HepG2 (cell line): Measurements from ENCODE around the gene C2orf81. TPM values are rescaled to one million over a fixed set of nuclear protein-coding genes. Genes with fewer than 3 reads are reported as not detected.
A peak's percentile ranks its signal among the peaks of the same experiment; 100 is the strongest.

Experiments used
- ARHGAP35 ChIP-seq: sonication (generic); formaldehyde crosslinking; IDR thresholded peaks from 2 replicates; pipeline ENCODE4 v1.9.0; 2022; ENCODE audit warnings: mild to moderate bottlenecking, inconsistent platforms, moderate library complexity, missing genetic modification reagents, borderline replicate concordance
- CENPT ChIP-seq: sonication (generic); formaldehyde crosslinking; IDR thresholded peaks from 2 replicates; pipeline ENCODE4 v1.8.0; 2022; ENCODE audit warnings: low read depth, mild to moderate bottlenecking, moderate library complexity, missing genetic modification reagents
- DNMT1 ChIP-seq: sonication (generic); formaldehyde crosslinking; IDR thresholded peaks from 2 replicates; pipeline ENCODE4 v1.5.1; 2020; ENCODE audit warnings: mild to moderate bottlenecking, missing genetic modification reagents
- FLYWCH1 ChIP-seq: sonication (generic); formaldehyde crosslinking; IDR thresholded peaks from 2 replicates; pipeline ENCODE4 v1.8.1; 2023; ENCODE audit warnings: mild to moderate bottlenecking, missing genetic modification reagents
- HNRNPUL1 ChIP-seq: fragments of 200-400 bp; formaldehyde crosslinking; IDR thresholded peaks from 2 replicates; pipeline ENCODE4 v1.6.1; 2017; ENCODE audit warnings: low read depth, mild to moderate bottlenecking, low read length, moderate library complexity
- MTF1 ChIP-seq: sonication (generic); formaldehyde crosslinking; IDR thresholded peaks from 2 replicates; pipeline ENCODE4 v1.5.0; 2020; ENCODE audit warnings: missing genetic modification reagents
- NCOA5 ChIP-seq: sonication (generic); formaldehyde crosslinking; IDR thresholded peaks from 2 replicates; pipeline ENCODE4 v1.4.0; 2020; ENCODE audit warnings: missing genetic modification reagents
- PAWR ChIP-seq: sonication (generic); formaldehyde crosslinking; IDR thresholded peaks from 2 replicates; pipeline ENCODE4 v1.4.0; 2020; ENCODE audit warnings: missing genetic modification reagents, mild to moderate bottlenecking, borderline replicate concordance
- POLR2AphosphoS2 ChIP-seq: IDR thresholded peaks from 2 replicates; pipeline ENCODE4 v1.6.1; 2011; ENCODE audit warnings: low read depth, low read length, improper control_type of control experiment
- THAP11 ChIP-seq: IDR thresholded peaks from 2 replicates; pipeline ENCODE4 v1.6.1; 2016; ENCODE audit warnings: missing biosample characterization, missing genetic modification reagents
- U2AF2 ChIP-seq: fragments of 200-400 bp; formaldehyde crosslinking; IDR thresholded peaks from 2 replicates; pipeline ENCODE4 v1.6.1; 2017; ENCODE audit warnings: low read depth, mild to moderate bottlenecking, low read length
- ZNF441 ChIP-seq: sonication (generic); formaldehyde crosslinking; IDR thresholded peaks from 2 replicates; pipeline ENCODE4 v1.7.0; 2021; ENCODE audit warnings: missing genetic modification reagents, borderline replicate concordance
- ZNF761 ChIP-seq: sonication (generic); formaldehyde crosslinking; conservative IDR thresholded peaks from 2 replicates; pipeline ENCODE4 v1.4.0; 2020; ENCODE audit warnings: mild to moderate bottlenecking, missing genetic modification reagents
- polyA plus RNA-seq, 8 experiments: library from polyadenylated mRNA; depleted of rRNA in 3 of 8; stranded (reverse) in 7 of 8; unstranded in 1 of 8; fragments of >200 nt; fragmentation: Illumina TruSeq in 4 of 8; extraction: Trizol in 4 of 8; gene quantifications; 2 replicates each; pipeline versions ENCODE4 v1.2.1 to v1.2.3, GENCODE V29; 2011 to 2016; ENCODE audit warnings: low read depth in 4 of 8, missing spikeins in 1 of 8, mixed read lengths in 1 of 8; ENCODE audit not compliant: insufficient read depth in 1 of 8
- total RNA-seq, 5 experiments: library from RNA; depleted of rRNA; stranded (reverse); fragments of >200 nt; fragmentation: Illumina TruSeq; extraction: Trizol; gene quantifications; 2 replicates each; pipeline ENCODE4 v1.2.3, GENCODE V29; 2016; ENCODE audit warnings: low read depth in 1 of 5
- TF ChIP-seq, protein P1 (sequence below): sonication (generic); formaldehyde crosslinking; IDR thresholded peaks from 2 replicates; pipeline ENCODE4 v1.4.0; 2020; ENCODE audit warnings: missing genetic modification reagents, low read depth, mild to moderate bottlenecking, borderline replicate concordance
- TF ChIP-seq, protein P2 (sequence below): sonication (generic); formaldehyde crosslinking; IDR thresholded peaks from 2 replicates; pipeline ENCODE4 v1.4.0; 2020; ENCODE audit warnings: missing genetic modification reagents, mild to moderate bottlenecking, borderline replicate concordance
- TF ChIP-seq, protein P3 (sequence below): sonication (generic); formaldehyde crosslinking; IDR thresholded peaks from 2 replicates; pipeline ENCODE4 v1.5.1; 2020; ENCODE audit warnings: mild to moderate bottlenecking, moderate library complexity, missing genetic modification reagents
- TF ChIP-seq, protein P4 (sequence below): IDR thresholded peaks from 2 replicates; pipeline ENCODE4 v1.6.1; 2018; ENCODE audit warnings: missing genetic modification reagents
- TF ChIP-seq, protein P5 (sequence below): sonication (generic); formaldehyde crosslinking; IDR thresholded peaks from 2 replicates; pipeline ENCODE4 v1.5.1; 2020; ENCODE audit warnings: mild to moderate bottlenecking, missing genetic modification reagents

C2orf81 gene
- total and polyA plus RNA-seq, 2 of the 13 experiments (the other 11 are each of a cell fraction or from before 2014, with no cell fraction given), result 0.15 to 0.17 TPM

DNA sequence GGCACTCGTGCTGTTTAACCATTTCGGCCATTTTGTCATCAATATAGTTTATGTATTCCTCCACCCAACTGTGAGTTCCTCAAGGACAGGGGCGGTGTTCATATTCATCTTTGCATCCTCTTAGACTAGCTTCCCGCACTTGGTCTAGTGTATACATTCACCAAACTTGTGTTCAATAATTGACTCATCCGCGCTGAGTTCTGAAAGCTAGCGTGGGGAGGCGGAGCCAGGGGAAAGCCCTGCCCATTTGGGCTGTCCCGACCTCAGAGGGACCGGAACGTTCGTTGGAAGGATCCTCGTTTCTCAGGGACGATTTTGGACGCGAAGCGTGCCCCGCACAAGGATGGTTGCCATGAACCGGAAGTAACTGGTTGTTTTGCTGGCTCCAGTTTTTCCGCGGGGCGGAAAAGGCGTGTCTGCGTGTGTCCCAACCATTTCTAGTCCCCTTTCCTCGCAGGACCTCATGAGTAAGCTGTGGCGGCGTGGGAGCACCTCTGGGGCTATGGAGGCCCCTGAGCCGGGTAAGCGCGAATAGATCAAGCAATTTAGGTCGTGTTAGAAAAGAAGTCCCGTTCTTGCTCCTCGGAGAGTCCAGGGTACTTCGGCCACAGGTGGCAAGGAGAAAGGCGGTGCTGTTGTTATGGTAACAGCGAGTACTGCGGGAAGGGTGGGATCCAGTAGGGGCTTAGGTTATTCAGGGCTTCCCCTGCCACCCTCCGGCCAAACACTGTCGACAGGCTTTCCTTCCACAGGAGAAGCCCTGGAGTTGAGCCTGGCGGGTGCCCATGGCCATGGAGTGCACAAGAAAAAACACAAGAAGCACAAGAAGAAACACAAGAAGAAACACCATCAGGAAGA lies 33.5 kb upstream of the C2orf81 start, which contains the start of gene INO80B (continued):
- TF ChIP-seq, protein P1, sequence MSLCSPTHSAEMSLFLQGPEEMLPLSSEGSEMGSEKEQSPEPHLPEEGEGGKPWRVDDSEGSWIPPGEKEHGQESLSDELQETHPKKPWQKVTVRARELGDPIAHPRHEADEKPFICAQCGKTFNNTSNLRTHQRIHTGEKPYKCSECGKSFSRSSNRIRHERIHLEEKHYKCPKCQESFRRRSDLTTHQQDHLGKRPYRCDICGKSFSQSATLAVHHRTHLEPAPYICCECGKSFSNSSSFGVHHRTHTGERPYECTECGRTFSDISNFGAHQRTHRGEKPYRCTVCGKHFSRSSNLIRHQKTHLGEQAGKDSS (CRISPR knock-in tag), result peak; percentile 93
- TF ChIP-seq, protein P2, sequence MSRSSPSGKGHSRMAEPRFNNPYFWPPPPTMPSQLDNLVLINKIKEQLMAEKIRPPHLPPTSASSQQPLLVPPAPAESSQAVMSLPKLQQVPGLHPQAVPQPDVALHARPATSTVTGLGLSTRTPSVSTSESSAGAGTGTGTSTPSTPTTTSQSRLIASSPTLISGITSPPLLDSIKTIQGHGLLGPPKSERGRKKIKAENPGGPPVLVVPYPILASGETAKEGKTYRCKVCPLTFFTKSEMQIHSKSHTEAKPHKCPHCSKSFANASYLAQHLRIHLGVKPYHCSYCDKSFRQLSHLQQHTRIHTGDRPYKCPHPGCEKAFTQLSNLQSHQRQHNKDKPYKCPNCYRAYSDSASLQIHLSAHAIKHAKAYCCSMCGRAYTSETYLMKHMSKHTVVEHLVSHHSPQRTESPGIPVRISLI (CRISPR knock-in tag), result peak; percentile 71; the same call in 1 of the 2 replicates
- TF ChIP-seq CENPT (no peak), MTF1 (CRISPR knock-in tag) (no peak), ZNF441 (CRISPR knock-in tag) (no peak; the same call in 1 of the 2 replicates), NCOA5 (CRISPR knock-in tag) (no peak), DNMT1 (CRISPR knock-in tag) (peak; percentile 37; the same call in 1 of the 2 replicates), ZNF761 (0 out of 2 replicates have a peak, but pooled peaks have one; percentile 40), PAWR (CRISPR knock-in tag) (no peak), ARHGAP35 (CRISPR knock-in tag) (0 out of 2 replicates have a peak, but pooled peaks have one; percentile 68), FLYWCH1 (CRISPR knock-in tag) (no peak), HNRNPUL1 (no peak), POLR2AphosphoS2 (peak; percentile 63; the same call in 1 of the 2 replicates), U2AF2 (peak; percentile 82), THAP11 (peak; percentile 98)
- TF ChIP-seq, protein P3, sequence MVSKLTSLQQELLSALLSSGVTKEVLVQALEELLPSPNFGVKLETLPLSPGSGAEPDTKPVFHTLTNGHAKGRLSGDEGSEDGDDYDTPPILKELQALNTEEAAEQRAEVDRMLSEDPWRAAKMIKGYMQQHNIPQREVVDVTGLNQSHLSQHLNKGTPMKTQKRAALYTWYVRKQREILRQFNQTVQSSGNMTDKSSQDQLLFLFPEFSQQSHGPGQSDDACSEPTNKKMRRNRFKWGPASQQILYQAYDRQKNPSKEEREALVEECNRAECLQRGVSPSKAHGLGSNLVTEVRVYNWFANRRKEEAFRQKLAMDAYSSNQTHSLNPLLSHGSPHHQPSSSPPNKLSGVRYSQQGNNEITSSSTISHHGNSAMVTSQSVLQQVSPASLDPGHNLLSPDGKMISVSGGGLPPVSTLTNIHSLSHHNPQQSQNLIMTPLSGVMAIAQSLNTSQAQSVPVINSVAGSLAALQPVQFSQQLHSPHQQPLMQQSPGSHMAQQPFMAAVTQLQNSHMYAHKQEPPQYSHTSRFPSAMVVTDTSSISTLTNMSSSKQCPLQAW (CRISPR knock-in tag), result peak; percentile 98
- TF ChIP-seq, protein P4, sequence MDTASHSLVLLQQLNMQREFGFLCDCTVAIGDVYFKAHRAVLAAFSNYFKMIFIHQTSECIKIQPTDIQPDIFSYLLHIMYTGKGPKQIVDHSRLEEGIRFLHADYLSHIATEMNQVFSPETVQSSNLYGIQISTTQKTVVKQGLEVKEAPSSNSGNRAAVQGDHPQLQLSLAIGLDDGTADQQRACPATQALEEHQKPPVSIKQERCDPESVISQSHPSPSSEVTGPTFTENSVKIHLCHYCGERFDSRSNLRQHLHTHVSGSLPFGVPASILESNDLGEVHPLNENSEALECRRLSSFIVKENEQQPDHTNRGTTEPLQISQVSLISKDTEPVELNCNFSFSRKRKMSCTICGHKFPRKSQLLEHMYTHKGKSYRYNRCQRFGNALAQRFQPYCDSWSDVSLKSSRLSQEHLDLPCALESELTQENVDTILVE (CRISPR knock-in tag), result peak; percentile 97
- TF ChIP-seq, protein P5, sequence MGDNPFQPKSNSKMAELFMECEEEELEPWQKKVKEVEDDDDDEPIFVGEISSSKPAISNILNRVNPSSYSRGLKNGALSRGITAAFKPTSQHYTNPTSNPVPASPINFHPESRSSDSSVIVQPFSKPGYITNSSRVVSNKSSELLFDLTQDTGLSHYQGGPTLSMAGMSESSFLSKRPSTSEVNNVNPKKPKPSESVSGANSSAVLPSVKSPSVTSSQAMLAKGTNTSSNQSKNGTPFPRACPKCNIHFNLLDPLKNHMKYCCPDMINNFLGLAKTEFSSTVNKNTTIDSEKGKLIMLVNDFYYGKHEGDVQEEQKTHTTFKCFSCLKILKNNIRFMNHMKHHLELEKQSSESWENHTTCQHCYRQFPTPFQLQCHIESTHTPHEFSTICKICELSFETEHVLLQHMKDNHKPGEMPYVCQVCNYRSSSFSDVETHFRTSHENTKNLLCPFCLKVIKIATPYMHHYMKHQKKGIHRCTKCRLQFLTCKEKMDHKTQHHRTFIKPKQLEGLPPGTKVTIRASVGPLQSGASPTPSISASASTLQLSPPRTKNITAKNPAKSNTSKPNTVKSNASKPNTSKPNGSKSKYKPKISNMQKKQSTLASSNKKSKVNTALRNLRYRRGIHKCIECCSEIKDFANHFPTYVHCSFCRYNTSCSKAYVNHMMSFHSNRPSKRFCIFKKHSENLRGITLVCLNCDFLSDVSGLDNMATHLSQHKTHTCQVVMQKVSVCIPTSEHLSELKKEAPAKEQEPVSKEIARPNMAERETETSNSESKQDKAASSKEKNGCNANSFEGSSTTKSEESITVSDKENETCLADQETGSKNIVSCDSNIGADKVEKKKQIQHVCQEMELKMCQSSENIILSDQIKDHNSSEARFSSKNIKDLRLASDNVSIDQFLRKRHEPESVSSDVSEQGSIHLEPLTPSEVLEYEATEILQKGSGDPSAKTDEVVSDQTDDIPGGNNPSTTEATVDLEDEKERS (CRISPR knock-in tag), result peak; percentile 91; the same call in 1 of the 2 replicates
